ENCODE data around the gene ANKRD60. TPM values are rescaled to one million over a fixed set of nuclear protein-coding genes. Genes with fewer than 3 reads are reported as not detected.

The ANKRD60 gene
- polyA plus RNA-seq, 1 experiment: not detected

DNA sequence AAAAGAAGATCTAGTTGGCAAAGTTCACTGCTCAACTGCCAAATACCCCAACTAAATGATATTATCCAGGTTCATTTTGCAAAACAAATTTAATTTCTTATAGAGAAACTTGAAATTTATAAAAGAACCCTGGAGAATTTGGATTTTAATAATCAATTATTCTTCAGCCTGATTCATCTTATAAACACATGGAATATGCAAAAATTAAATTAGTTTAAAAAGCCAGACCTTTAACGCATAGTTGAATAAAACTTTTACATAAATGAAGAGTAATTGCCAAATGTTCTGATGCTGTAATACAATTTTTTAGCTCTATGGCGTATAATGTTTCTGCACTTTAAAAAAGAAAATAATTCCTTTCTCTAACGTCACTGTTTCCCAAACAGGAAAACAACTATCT, 33.2 kb upstream of the ANKRD60 start:
- CTCF ChIA-PET: interaction anchor here (0.6 to 1.2 kb wide), 2 partner anchors 24 to 613 kb away, joined by 3 to 5 read pairs; no protein-coding TSS in a partner anchor
- POLR2A ChIA-PET: interaction anchor here (0.6 kb wide), 1 partner anchor 96 kb away, joined by 3 read pairs; no protein-coding TSS in a partner anchor
- Histone ChIP-seq H3K4me3 (ENCODE audit: low read depth, low read length) (no peak overlapping the region), H3K27me3 (ENCODE audit: control insufficient read depth, insufficient read depth, low read length) (no peaks in the 10 kb centered on the region), H3K36me3 (ENCODE audit: control insufficient read depth, insufficient read depth, low read length) (peaks cover 4% of the 10 kb centered on the region; the same call in 1 of the 2 replicates)
- TF ChIP-seq, protein P1, sequence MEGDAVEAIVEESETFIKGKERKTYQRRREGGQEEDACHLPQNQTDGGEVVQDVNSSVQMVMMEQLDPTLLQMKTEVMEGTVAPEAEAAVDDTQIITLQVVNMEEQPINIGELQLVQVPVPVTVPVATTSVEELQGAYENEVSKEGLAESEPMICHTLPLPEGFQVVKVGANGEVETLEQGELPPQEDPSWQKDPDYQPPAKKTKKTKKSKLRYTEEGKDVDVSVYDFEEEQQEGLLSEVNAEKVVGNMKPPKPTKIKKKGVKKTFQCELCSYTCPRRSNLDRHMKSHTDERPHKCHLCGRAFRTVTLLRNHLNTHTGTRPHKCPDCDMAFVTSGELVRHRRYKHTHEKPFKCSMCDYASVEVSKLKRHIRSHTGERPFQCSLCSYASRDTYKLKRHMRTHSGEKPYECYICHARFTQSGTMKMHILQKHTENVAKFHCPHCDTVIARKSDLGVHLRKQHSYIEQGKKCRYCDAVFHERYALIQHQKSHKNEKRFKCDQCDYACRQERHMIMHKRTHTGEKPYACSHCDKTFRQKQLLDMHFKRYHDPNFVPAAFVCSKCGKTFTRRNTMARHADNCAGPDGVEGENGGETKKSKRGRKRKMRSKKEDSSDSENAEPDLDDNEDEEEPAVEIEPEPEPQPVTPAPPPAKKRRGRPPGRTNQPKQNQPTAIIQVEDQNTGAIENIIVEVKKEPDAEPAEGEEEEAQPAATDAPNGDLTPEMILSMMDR (IDR thresholded peaks at IDR 0.05; ENCODE audit: insufficient read depth, low read depth, low read length): no peak
- DNase-seq (ENCODE audit: low read depth): no peak

DNA sequence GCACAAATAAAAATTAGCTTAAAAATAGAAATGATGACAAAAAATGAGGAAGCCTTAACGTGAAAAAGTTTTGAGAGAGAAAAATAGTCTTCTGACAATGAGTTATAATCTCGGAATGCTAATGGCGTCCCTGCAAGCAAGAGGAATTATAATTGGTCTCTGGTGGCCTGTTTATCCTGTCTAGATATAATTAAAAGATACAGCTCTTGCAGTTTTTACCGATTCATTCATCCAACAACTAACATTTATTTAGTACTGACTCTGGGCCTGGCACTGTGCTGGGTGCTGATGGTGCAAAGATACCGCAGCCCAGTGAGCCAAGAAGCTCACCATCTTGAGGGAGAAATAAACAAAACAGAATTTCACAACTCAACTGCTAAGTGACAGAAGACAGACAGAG, 31.6 kb upstream of the ANKRD60 start:
- CTCF ChIA-PET: interaction anchor here (0.5 kb wide), 1 partner anchor 61 kb away, joined by 4 read pairs; no protein-coding TSS in a partner anchor
- no peak for DNase-seq (ENCODE audit: low read depth)
- no peak overlapping the region for H3K4me3 ChIP-seq (ENCODE audit: low read depth, low read length)
- H3K27me3 ChIP-seq (ENCODE audit: control insufficient read depth, insufficient read depth, low read length): no peaks in the 10 kb centered on the region
- H3K36me3 ChIP-seq (ENCODE audit: control insufficient read depth, insufficient read depth, low read length): peaks cover 4% of the 10 kb centered on the region; the same call in 1 of the 2 replicates
- POLR2A ChIA-PET: no interaction called here
- TF ChIP-seq, protein P1 (IDR thresholded peaks at IDR 0.05; ENCODE audit: insufficient read depth, low read depth, low read length): no peak

DNA sequence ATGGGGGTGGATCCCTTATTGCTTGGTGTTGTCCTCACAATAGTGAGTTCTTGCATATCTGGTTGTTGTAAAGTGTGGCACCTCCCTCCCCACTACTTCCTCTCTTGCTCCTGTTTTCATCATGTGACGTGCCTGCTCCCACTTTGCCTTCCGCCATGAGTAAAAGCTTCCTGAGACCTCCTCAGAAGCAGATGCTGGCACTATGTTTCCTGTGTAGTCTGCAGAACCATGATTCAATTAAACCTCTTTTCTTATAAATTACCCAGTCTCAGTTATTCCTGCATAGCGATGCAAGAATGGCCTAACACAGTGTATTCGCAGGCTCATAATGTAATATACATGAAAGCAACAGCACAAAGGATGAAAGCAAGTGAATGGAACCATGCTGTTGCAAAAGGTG, 28.4 kb upstream of the ANKRD60 start:
- Histone ChIP-seq H3K27me3 (ENCODE audit: control insufficient read depth, insufficient read depth, low read length) (no peaks in the 10 kb centered on the region), H3K36me3 (ENCODE audit: control insufficient read depth, insufficient read depth, low read length) (no peaks in the 10 kb centered on the region), H3K4me3 (ENCODE audit: low read depth, low read length) (no peak overlapping the region)
- CTCF ChIA-PET: no interaction called here
- no peak for DNase-seq (ENCODE audit: low read depth)
- TF ChIP-seq, protein P1 (IDR thresholded peaks at IDR 0.05; ENCODE audit: insufficient read depth, low read depth, low read length): no peak
- POLR2A ChIA-PET: no interaction called here

DNA sequence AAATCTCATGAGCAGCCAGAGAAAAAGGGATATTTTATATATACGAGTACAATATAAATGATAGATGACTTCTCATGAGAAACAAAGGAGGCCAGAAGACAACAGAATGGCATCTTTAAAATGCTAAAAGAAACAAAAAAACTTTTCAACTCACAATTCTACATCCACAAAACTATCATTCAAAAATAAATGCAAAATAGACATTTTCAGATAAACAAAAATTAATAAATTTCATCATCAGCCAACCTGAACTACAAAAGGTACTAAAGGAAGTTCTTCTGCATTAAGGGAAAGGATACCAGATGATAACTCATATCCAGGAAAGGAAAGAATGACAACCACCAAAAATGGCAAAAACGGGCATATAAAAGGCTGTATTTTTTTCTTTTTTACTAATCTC, 27.9 kb upstream of the ANKRD60 start:
- POLR2A ChIA-PET: no interaction called here
- Histone ChIP-seq H3K4me3 (ENCODE audit: low read depth, low read length) (no peak overlapping the region), H3K27me3 (ENCODE audit: control insufficient read depth, insufficient read depth, low read length) (no peaks in the 10 kb centered on the region), H3K36me3 (ENCODE audit: control insufficient read depth, insufficient read depth, low read length) (no peaks in the 10 kb centered on the region)
- TF ChIP-seq, protein P1 (IDR thresholded peaks at IDR 0.05; ENCODE audit: insufficient read depth, low read depth, low read length): no peak
- CTCF ChIA-PET: no interaction called here
- DNase-seq (ENCODE audit: low read depth): no peak

DNA sequence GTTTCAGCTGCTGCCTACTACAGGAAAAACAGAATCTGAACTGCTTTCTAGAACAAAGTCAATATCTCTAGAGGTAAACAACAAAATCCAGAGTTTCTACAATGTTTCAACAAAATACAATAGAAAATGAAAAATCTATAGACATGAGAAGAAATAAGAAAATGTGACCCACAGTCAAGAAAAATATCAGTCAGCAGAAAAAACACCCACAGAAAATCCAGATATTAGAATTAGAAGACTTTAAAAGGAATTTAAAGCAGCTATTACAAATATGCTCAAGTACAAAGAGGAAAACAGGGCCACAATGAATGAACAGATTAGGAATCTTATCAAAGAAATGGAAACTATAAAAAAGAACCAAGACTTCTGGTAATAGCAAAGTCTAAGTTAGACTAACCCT, 26.4 kb upstream of the ANKRD60 start:
- Histone ChIP-seq H3K36me3 (ENCODE audit: control insufficient read depth, insufficient read depth, low read length) (peaks cover 2% of the 10 kb centered on the region; the same call in 1 of the 2 replicates), H3K27me3 (ENCODE audit: control insufficient read depth, insufficient read depth, low read length) (no peaks in the 10 kb centered on the region), H3K4me3 (ENCODE audit: low read depth, low read length) (no peak overlapping the region)
- DNase-seq (ENCODE audit: low read depth): no peak
- TF ChIP-seq, protein P1 (IDR thresholded peaks at IDR 0.05; ENCODE audit: insufficient read depth, low read depth, low read length): no peak
- ChIA-PET CTCF (interaction anchor here (0.8 to 1.0 kb wide), 2 partner anchors 9 to 21 kb away, joined by 3 read pairs; no protein-coding TSS in a partner anchor), POLR2A (no interaction called here)
